SK-N-SH (cell line): Measurements from ENCODE around the gene HAVCR1. TPM values are rescaled to one million over a fixed set of nuclear protein-coding genes. Genes with fewer than 3 reads are reported as not detected.

Experiments
- CTCF ChIA-PET: fragments of 300-600, 350-600 bp; formaldehyde crosslinking; extraction: SDS; loops from one replicate; lab custom pipeline; 2021; lab: Yijun Ruan, JAX
- POLR2A ChIA-PET: fragments of 350-600 bp; sonication (Branson Sonifier 250); formaldehyde crosslinking; extraction: SDS; loops from one replicate; lab custom pipeline; 2020; ENCODE audit warnings: antibody characterized with exemption, inconsistent platforms; lab: Yijun Ruan, JAX
- DNase-seq: peaks from one replicate; pipeline ENCODE4 v3.0.0; 2012
- H2AFZ ChIP-seq: fragments of 200-600 bp; sonication (generic); 2 replicates; pipeline ENCODE4 v1.8.1; 2016; ENCODE audit warnings: antibody characterized with exemption, mild to moderate bottlenecking, low read depth
- H3F3A ChIP-seq: fragments of 200-600 bp; sonication (generic); replicated peaks from 2 replicates; pipeline ENCODE3; 2016; ENCODE audit warnings: antibody characterized with exemption, mild to moderate bottlenecking; ENCODE audit not compliant: insufficient read depth
- H3K27ac ChIP-seq, 2 experiments: fragments of 200-500 bp in 1 of 2; fragments of 200-600 bp in 1 of 2; sonication (Bioruptor generic) in 1 of 2; sonication (generic), shearing (Covaris generic) in 1 of 2; 2 replicates each; pipeline versions ENCODE4 v1.5.1 to v1.6.1; 2014 to 2016; ENCODE audit warnings: low read depth in 2 of 2, inconsistent platforms in 1 of 2, low read length in 1 of 2, mild to moderate bottlenecking in 1 of 2, mixed read lengths in 1 of 2
- H3K27me3 ChIP-seq: fragments of 200-600 bp; sonication (generic), shearing (Covaris generic); 2 replicates; pipeline ENCODE4 v1.6.1; 2016; ENCODE audit warnings: mixed run types; ENCODE audit not compliant: insufficient read depth
- H3K36me3 ChIP-seq, 2 experiments: fragments of 200-500 bp in 1 of 2; fragments of 200-600 bp in 1 of 2; sonication (Bioruptor generic) in 1 of 2; sonication (generic) in 1 of 2; replicated peaks in 1 of 2; 2 replicates each; pipeline versions ENCODE3 to v1.5.1; 2014 to 2016; ENCODE audit warnings: low read length in 1 of 2, mild to moderate bottlenecking in 1 of 2; ENCODE audit not compliant: insufficient read depth in 2 of 2, control insufficient read depth in 1 of 2
- H3K4me1 ChIP-seq, 2 experiments: fragments of 200-500 bp in 1 of 2; fragments of 200-600 bp in 1 of 2; sonication (Bioruptor generic) in 1 of 2; sonication (generic), shearing (Covaris generic) in 1 of 2; 2 replicates each; pipeline versions ENCODE4 v1.5.1 to v1.6.1; 2014 to 2016; ENCODE audit warnings: low read depth in 1 of 2, low read length in 1 of 2, mixed run types in 1 of 2; ENCODE audit not compliant: insufficient read depth in 2 of 2, control insufficient read depth in 1 of 2
- H3K4me2 ChIP-seq: fragments of 200-600 bp; sonication (generic), shearing (Covaris generic); 2 replicates; pipeline ENCODE4 v1.6.1; 2017; ENCODE audit warnings: mixed run types
- H3K4me3 ChIP-seq, 2 experiments: fragments of 200-500 bp in 1 of 2; fragments of 200-600 bp in 1 of 2; sonication (Bioruptor generic) in 1 of 2; sonication (generic), shearing (Covaris generic) in 1 of 2; 2 replicates each; pipeline versions ENCODE4 v1.5.1 to v1.8.1; 2014 to 2016; ENCODE audit warnings: low read depth in 2 of 2, inconsistent platforms in 1 of 2, low read length in 1 of 2, mild to moderate bottlenecking in 1 of 2, mixed read lengths in 1 of 2, moderate library complexity in 1 of 2
- H3K79me2 ChIP-seq: fragments of 200-600 bp; sonication (generic); 2 replicates; pipeline ENCODE4 v1.8.1; 2017; ENCODE audit warnings: mild to moderate bottlenecking; ENCODE audit not compliant: insufficient read depth
- H3K9ac ChIP-seq: fragments of 200-600 bp; sonication (generic); 2 replicates; pipeline ENCODE4 v1.6.1; 2017; ENCODE audit warnings: mixed run types
- H3K9me2 ChIP-seq: fragments of 200-600 bp; sonication (generic); 2 replicates; pipeline ENCODE4 v1.6.1; 2017; ENCODE audit warnings: mixed run types
- H3K9me3 ChIP-seq: fragments of 200-600 bp; sonication (generic); 2 replicates; pipeline ENCODE4 v1.6.1; 2017; ENCODE audit warnings: mixed run types, mild to moderate bottlenecking, moderate library complexity
- H4K20me1 ChIP-seq: fragments of 200-600 bp; sonication (generic); 2 replicates; pipeline ENCODE4 v1.6.1; 2017; ENCODE audit warnings: mild to moderate bottlenecking, mixed run types; ENCODE audit not compliant: insufficient read depth
- ELF1 ChIP-seq: IDR thresholded peaks from 2 replicates; pipeline ENCODE4 v1.4.0; 2012
- EZH2phosphoT487 ChIP-seq: fragments of 200-600 bp; sonication (generic); IDR thresholded peaks from 2 replicates; pipeline ENCODE4 v1.6.1; 2017; ENCODE audit warnings: low read depth, mixed run types, mild to moderate bottlenecking, antibody characterized with exemption, moderate library complexity, borderline replicate concordance
- FOSL2 ChIP-seq: IDR thresholded peaks from 2 replicates; pipeline ENCODE4 v1.4.0; 2012; ENCODE audit warnings: low read depth, mild to moderate bottlenecking, moderate library complexity, borderline replicate concordance
- FOXJ3 ChIP-seq: sonication (generic); formaldehyde crosslinking; IDR thresholded peaks from 2 replicates; pipeline ENCODE4 v1.5.1; 2020; ENCODE audit warnings: mild to moderate bottlenecking, missing genetic modification reagents
- GABPA ChIP-seq: IDR thresholded peaks from 2 replicates; pipeline ENCODE4 v1.4.0; 2012; ENCODE audit warnings: low read depth, mild to moderate bottlenecking
- GATA2 ChIP-seq: sonication (generic); formaldehyde crosslinking; IDR thresholded peaks from 2 replicates; pipeline ENCODE4 v1.5.0; 2020; ENCODE audit warnings: mild to moderate bottlenecking, missing genetic modification reagents
- JUND ChIP-seq: IDR thresholded peaks from 2 replicates; pipeline ENCODE4 v1.4.0; 2012
- MEF2A ChIP-seq: IDR thresholded peaks from 2 replicates; pipeline ENCODE4 v1.4.0; 2012; ENCODE audit warnings: low read depth, borderline replicate concordance
- MXI1 ChIP-seq: IDR thresholded peaks from 2 replicates; pipeline ENCODE4 v1.6.1; 2012; ENCODE audit warnings: mild to moderate bottlenecking, low read depth, low read length, improper control_type of control experiment
- NRF1 ChIP-seq: IDR thresholded peaks from 2 replicates; pipeline ENCODE4 v1.6.1; 2012; ENCODE audit warnings: low read depth, mild to moderate bottlenecking, low read length
- POLR2AphosphoS5 ChIP-seq: IDR thresholded peaks from 2 replicates; pipeline ENCODE4 v1.6.1; 2012; ENCODE audit warnings: low read depth, low read length
- RFX5 ChIP-seq: IDR thresholded peaks from 2 replicates; pipeline ENCODE4 v1.6.1; 2012; ENCODE audit warnings: mild to moderate bottlenecking, improper control_type of control experiment, low read length
- SIN3A ChIP-seq: IDR thresholded peaks from 2 replicates; pipeline ENCODE4 v1.6.1; 2012; ENCODE audit warnings: low read depth, mild to moderate bottlenecking, low read length, moderate library complexity, borderline replicate concordance
- SMC3 ChIP-seq: IDR thresholded peaks from 2 replicates; pipeline ENCODE4 v1.6.1; 2012; ENCODE audit warnings: low read depth, low read length, improper control_type of control experiment
- TCF12 ChIP-seq: IDR thresholded peaks from 2 replicates; pipeline ENCODE4 v1.4.0; 2012
- WGBS: methylation state at CpG from one replicate; pipeline ENCODE4 v1.1.6; 2017; ENCODE audit warnings: low lambda C conversion rate; 5-methylcytosine and 5-hydroxymethylcytosine counted together
- polyA plus RNA-seq, 3 experiments: library from polyadenylated mRNA; depleted of rRNA; stranded (reverse); fragments of >200 nt; gene quantifications; 2 replicates each; pipeline ENCODE4 v1.2.3, GENCODE V29; 2012
- TF ChIP-seq, protein P1 (sequence below): IDR thresholded peaks from 2 replicates; pipeline ENCODE4 v1.4.0; 2012; ENCODE audit warnings: low read depth, borderline replicate concordance
- TF ChIP-seq, protein P2 (sequence below): fragments of 150-350 bp; IDR thresholded peaks from 2 replicates; pipeline ENCODE4 v1.6.1; 2017; ENCODE audit warnings: antibody characterized with exemption, low read length, low read depth, borderline replicate concordance
- TF ChIP-seq, protein P3 (sequence below): fragments of 200-600 bp; sonication (generic); IDR thresholded peaks from 2 replicates; pipeline ENCODE4 v1.6.1; 2017; ENCODE audit warnings: antibody characterized with exemption, mild to moderate bottlenecking, moderate library complexity
- TF ChIP-seq, protein P4 (sequence below): fragments of 150-350 bp; IDR thresholded peaks from 2 replicates; pipeline ENCODE4 v1.6.1; 2016; ENCODE audit warnings: mild to moderate bottlenecking, low read depth, low read length

HAVCR1 gene
- polyA plus RNA-seq, 1 of the 3 experiments (the other 2 are of a cell fraction): not detected

- WGBS: 54% methylated on average over 9 of the region's 9 CpGs
- no peak overlapping the region for H3K9ac ChIP-seq
- no peaks in the 10 kb centered on the region for H3K36me3 ChIP-seq
- CTCF ChIA-PET: no interaction called here
- TF ChIP-seq SIN3A (no peak), TCF12 (no peak), GABPA (no peak), RFX5 (no peak), NRF1 (no peak), EZH2phosphoT487 (no peak), MXI1 (no peak), MEF2A (no peak), FOSL2 (no peak), FOXJ3 (CRISPR knock-in tag) (no peak), ELF1 (no peak), SMC3 (no peak), JUND (no peak), POLR2AphosphoS5 (no peak), GATA2 (no peak)
- TF ChIP-seq, protein P1, sequence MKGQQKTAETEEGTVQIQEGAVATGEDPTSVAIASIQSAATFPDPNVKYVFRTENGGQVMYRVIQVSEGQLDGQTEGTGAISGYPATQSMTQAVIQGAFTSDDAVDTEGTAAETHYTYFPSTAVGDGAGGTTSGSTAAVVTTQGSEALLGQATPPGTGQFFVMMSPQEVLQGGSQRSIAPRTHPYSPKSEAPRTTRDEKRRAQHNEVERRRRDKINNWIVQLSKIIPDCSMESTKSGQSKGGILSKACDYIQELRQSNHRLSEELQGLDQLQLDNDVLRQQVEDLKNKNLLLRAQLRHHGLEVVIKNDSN: no peak
- TF ChIP-seq, protein P2, sequence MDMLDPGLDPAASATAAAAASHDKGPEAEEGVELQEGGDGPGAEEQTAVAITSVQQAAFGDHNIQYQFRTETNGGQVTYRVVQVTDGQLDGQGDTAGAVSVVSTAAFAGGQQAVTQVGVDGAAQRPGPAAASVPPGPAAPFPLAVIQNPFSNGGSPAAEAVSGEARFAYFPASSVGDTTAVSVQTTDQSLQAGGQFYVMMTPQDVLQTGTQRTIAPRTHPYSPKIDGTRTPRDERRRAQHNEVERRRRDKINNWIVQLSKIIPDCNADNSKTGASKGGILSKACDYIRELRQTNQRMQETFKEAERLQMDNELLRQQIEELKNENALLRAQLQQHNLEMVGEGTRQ: no peak
- TF ChIP-seq, protein P3, sequence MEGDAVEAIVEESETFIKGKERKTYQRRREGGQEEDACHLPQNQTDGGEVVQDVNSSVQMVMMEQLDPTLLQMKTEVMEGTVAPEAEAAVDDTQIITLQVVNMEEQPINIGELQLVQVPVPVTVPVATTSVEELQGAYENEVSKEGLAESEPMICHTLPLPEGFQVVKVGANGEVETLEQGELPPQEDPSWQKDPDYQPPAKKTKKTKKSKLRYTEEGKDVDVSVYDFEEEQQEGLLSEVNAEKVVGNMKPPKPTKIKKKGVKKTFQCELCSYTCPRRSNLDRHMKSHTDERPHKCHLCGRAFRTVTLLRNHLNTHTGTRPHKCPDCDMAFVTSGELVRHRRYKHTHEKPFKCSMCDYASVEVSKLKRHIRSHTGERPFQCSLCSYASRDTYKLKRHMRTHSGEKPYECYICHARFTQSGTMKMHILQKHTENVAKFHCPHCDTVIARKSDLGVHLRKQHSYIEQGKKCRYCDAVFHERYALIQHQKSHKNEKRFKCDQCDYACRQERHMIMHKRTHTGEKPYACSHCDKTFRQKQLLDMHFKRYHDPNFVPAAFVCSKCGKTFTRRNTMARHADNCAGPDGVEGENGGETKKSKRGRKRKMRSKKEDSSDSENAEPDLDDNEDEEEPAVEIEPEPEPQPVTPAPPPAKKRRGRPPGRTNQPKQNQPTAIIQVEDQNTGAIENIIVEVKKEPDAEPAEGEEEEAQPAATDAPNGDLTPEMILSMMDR: no peak
- TF ChIP-seq, protein P4, sequence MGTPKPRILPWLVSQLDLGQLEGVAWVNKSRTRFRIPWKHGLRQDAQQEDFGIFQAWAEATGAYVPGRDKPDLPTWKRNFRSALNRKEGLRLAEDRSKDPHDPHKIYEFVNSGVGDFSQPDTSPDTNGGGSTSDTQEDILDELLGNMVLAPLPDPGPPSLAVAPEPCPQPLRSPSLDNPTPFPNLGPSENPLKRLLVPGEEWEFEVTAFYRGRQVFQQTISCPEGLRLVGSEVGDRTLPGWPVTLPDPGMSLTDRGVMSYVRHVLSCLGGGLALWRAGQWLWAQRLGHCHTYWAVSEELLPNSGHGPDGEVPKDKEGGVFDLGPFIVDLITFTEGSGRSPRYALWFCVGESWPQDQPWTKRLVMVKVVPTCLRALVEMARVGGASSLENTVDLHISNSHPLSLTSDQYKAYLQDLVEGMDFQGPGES: no peak
- no peaks in the 10 kb centered on the region for H3K9me2 ChIP-seq
- H4K20me1 ChIP-seq: no peaks in the 10 kb centered on the region
- H3K4me1 ChIP-seq: no peaks in the 10 kb centered on the region
- H3F3A ChIP-seq: no peaks in the 10 kb centered on the region
- no peak for DNase-seq
- no peaks in the 10 kb centered on the region for H3K9me3 ChIP-seq
- POLR2A ChIA-PET: no interaction called here
- no peak overlapping the region for H2AFZ ChIP-seq
- no peaks in the 10 kb centered on the region for H3K27me3 ChIP-seq
- no peak overlapping the region for H3K4me3 ChIP-seq
- no peaks in the 10 kb centered on the region for H3K79me2 ChIP-seq
- H3K27ac ChIP-seq: no peak overlapping the region
- H3K4me2 ChIP-seq: no peak overlapping the region
Observed at GRCh38 chr5:156984064-156984463, 74.9 kb downstream of the HAVCR1 start.
